Panc1 (cell line): Measurements from ENCODE around the gene NR3C1. TPM values are rescaled to one million over a fixed set of nuclear protein-coding genes. Genes with fewer than 3 reads are reported as not detected.
A peak's percentile ranks its signal among the peaks of the same experiment; 100 is the strongest.

ENCODE experiments used
- ATAC-seq: fragments of 200-7000 bp; cut with Tn5 transposase; 2 replicates; pipeline ENCODE4 v1.9.1; 2020; ENCODE audit warnings: mild to moderate bottlenecking, moderate library complexity
- BruUV-seq: library from RNA; stranded (reverse); fragments of 400-500 nt; replicated peaks from 2 replicates; lab custom pipeline; 2021; lab: Mats Ljungman, UMichigan
- CTCF ChIA-PET: fragments of 300-600 bp; sonication (Branson Sonifier 250); formaldehyde crosslinking; loops from one replicate; lab custom pipeline; 2022; ENCODE audit warnings: antibody characterized with exemption; lab: Charles Lee
- POLR2A ChIA-PET: fragments of 300-600 bp; sonication (Branson Sonifier 250); formaldehyde crosslinking; loops from one replicate; lab custom pipeline; 2022; ENCODE audit warnings: antibody characterized with exemption; lab: Charles Lee
- DNase-seq: peaks from one replicate; pipeline ENCODE4 v3.0.0-alpha.2; 2010; ENCODE audit warnings: low read depth, low spot score
- H3K27ac ChIP-seq: 2 replicates; pipeline ENCODE4 v1.5.1; 2011; ENCODE audit warnings: mild to moderate bottlenecking, low read length, inconsistent platforms
- H3K27me3 ChIP-seq: fragments of 200-500 bp; sonication (Bioruptor generic); 2 replicates; pipeline ENCODE4 v1.6.0; 2014; ENCODE audit warnings: low read length, inconsistent platforms; ENCODE audit not compliant: control insufficient read depth, insufficient read depth
- H3K36me3 ChIP-seq: fragments of 200-500 bp; sonication (Bioruptor generic); 2 replicates; pipeline ENCODE4 v1.5.1; 2014; ENCODE audit warnings: inconsistent platforms, mild to moderate bottlenecking, low read length, moderate library complexity; ENCODE audit not compliant: control insufficient read depth, insufficient read depth
- H3K4me1 ChIP-seq: 2 replicates; pipeline ENCODE4 v1.5.1; 2011; ENCODE audit warnings: inconsistent platforms, mild to moderate bottlenecking, low read length, moderate library complexity; ENCODE audit not compliant: control insufficient read depth, insufficient read depth
- H3K4me3 ChIP-seq, 2 experiments: 2 replicates each; pipeline ENCODE4 v1.5.1; 2011 to 2012; ENCODE audit warnings: low read depth in 2 of 2, low read length in 2 of 2, mild to moderate bottlenecking in 2 of 2, inconsistent platforms in 1 of 2, moderate library complexity in 1 of 2
- H3K9me3 ChIP-seq: fragments of 200-500 bp; sonication (Bioruptor generic); 2 replicates; pipeline ENCODE4 v1.5.1; 2014; ENCODE audit warnings: low read depth, mild to moderate bottlenecking, inconsistent platforms, low read length, moderate library complexity; ENCODE audit not compliant: control insufficient read depth, insufficient read depth
- CTCF ChIP-seq: fragments of 450-650 bp; IDR thresholded peaks from 2 replicates; pipeline ENCODE4 v1.5.1; 2017; ENCODE audit warnings: mild to moderate bottlenecking
- POLR2AphosphoS5 ChIP-seq: IDR thresholded peaks from 2 replicates; pipeline ENCODE4 v1.6.1; 2012; ENCODE audit warnings: mild to moderate bottlenecking, low read depth, low read length, moderate library complexity
- SIN3A ChIP-seq: IDR thresholded peaks from 2 replicates; pipeline ENCODE4 v1.6.1; 2012; ENCODE audit warnings: low read depth, mild to moderate bottlenecking, low read length, moderate library complexity, borderline replicate concordance; ENCODE audit not compliant: insufficient read depth
- TCF7L2 ChIP-seq: IDR thresholded peaks from 2 replicates; pipeline ENCODE4 v1.6.1; 2011; ENCODE audit warnings: mild to moderate bottlenecking, low read depth, low read length, inconsistent platforms
- in situ Hi-C: cut with HindIII; loops from 2 replicates; pipeline ENCODE4 v1.10.0; 2016; ENCODE audit warnings: low sequenced_read_pairs, low pct_unique_long_range_greater_than_20kb
- intact Hi-C: fragments of 100-400 bp; cut with micrococcal nuclease; formaldehyde crosslinking; loops from one replicate; pipeline ENCODE4 v1.10.0; 2022; ENCODE audit not compliant: unreplicated experiment
- total RNA-seq: library from RNA; stranded (reverse); gene quantifications from one replicate; pipeline ENCODE4 v1.2.1, GENCODE V29; 2021; ENCODE audit not compliant: unreplicated experiment
- TF ChIP-seq, protein P1 (sequence below), 2 experiments: IDR thresholded peaks; 2 replicates each; pipeline ENCODE4 v1.6.1; 2011 to 2012; ENCODE audit warnings: low read depth in 2 of 2, control low read depth in 1 of 2, low read length in 1 of 2, mild to moderate bottlenecking in 1 of 2, moderate library complexity in 1 of 2; ENCODE audit not compliant: insufficient read depth in 1 of 2

NR3C1 gene
- total RNA-seq, 1 experiment from 2014 or later, result 52.6 TPM

DNA sequence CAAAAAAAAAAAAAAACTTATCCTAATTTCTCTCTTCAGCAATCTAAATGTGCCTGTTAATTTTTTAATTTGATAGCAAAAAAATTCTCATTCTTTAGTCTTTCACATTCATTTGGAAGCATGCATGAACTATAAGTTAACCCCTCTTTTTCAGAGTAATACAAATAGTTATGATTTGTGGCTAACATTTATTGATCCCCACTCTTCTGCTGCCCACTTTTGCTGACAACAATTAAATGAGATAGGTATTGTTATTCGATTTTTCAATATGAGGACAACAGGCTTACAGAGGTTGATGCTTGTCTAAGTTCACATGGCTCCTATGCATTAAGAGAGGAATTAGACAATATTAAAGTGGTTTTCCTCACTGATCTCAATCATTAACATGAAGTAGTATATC is 2.9 kb upstream of the NR3C1 start:
- H3K4me1 ChIP-seq, result peaks cover 5% of the 10 kb centered on the region
- no peaks in the 10 kb centered on the region; the same call in 1 of the 2 replicates for H3K36me3 ChIP-seq
- H3K4me3 ChIP-seq, result no peak overlapping the region
- BruUV-seq, result no TSS peak
- DNase-seq (no peak), ATAC-seq (no peak)
- ChIA-PET POLR2A (no interaction called here), CTCF (no interaction called here)
- in situ Hi-C loops, result no loop called here
- intact Hi-C loops, result no loop called here
- no peaks in the 10 kb centered on the region; the same call in 1 of the 2 replicates for H3K27me3 ChIP-seq
- H3K27ac ChIP-seq, result no peak overlapping the region
- H3K9me3 ChIP-seq, result no peaks in the 10 kb centered on the region; the same call in 1 of the 2 replicates
- TF ChIP-seq CTCF (no peak), SIN3A (no peak)

- ChIA-PET POLR2A (no interaction called here), CTCF (no interaction called here)
- H3K27me3 ChIP-seq, result no peaks in the 10 kb centered on the region; the same call in 1 of the 2 replicates
- in situ Hi-C loops, result no loop called here
- intact Hi-C loops, result loop anchor here (2.0 kb wide), 1 partner anchor 419 kb away; no protein-coding TSS in a partner anchor
- TF ChIP-seq POLR2AphosphoS5, result no peak
- TF ChIP-seq SIN3A, result no peak
- TF ChIP-seq CTCF, result no peak
- TF ChIP-seq TCF7L2, result no peak
- TF ChIP-seq, protein P1, sequence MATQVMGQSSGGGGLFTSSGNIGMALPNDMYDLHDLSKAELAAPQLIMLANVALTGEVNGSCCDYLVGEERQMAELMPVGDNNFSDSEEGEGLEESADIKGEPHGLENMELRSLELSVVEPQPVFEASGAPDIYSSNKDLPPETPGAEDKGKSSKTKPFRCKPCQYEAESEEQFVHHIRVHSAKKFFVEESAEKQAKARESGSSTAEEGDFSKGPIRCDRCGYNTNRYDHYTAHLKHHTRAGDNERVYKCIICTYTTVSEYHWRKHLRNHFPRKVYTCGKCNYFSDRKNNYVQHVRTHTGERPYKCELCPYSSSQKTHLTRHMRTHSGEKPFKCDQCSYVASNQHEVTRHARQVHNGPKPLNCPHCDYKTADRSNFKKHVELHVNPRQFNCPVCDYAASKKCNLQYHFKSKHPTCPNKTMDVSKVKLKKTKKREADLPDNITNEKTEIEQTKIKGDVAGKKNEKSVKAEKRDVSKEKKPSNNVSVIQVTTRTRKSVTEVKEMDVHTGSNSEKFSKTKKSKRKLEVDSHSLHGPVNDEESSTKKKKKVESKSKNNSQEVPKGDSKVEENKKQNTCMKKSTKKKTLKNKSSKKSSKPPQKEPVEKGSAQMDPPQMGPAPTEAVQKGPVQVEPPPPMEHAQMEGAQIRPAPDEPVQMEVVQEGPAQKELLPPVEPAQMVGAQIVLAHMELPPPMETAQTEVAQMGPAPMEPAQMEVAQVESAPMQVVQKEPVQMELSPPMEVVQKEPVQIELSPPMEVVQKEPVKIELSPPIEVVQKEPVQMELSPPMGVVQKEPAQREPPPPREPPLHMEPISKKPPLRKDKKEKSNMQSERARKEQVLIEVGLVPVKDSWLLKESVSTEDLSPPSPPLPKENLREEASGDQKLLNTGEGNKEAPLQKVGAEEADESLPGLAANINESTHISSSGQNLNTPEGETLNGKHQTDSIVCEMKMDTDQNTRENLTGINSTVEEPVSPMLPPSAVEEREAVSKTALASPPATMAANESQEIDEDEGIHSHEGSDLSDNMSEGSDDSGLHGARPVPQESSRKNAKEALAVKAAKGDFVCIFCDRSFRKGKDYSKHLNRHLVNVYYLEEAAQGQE (IDR thresholded peaks at IDR 0.05; ENCODE audit: insufficient read depth in 1 of 2, low read depth in 2 of 2, low read length in 1 of 2), result no peak
- H3K4me1 ChIP-seq, result peaks cover 8% of the 10 kb centered on the region
- BruUV-seq, result no TSS peak
- H3K4me3 ChIP-seq, result peak overlapping the region; percentile 80 to 91
- H3K27ac ChIP-seq, result peak overlapping the region; percentile 100
- DNase-seq, result no peak
- H3K36me3 ChIP-seq, result no peaks in the 10 kb centered on the region; the same call in 1 of the 2 replicates
- ATAC-seq, result no peak
- no peaks in the 10 kb centered on the region; the same call in 1 of the 2 replicates for H3K9me3 ChIP-seq
These were observed 2.3 kb upstream of the NR3C1 start for GRCh38 chr5:143405849-143406098.
